GM21526 (cell line): Measurements from ENCODE around the gene PKM.

Experiments used
- ATAC-seq: cut with Tn5 transposase; IDR thresholded peaks from one replicate; pipeline ENCODE4 v1.9.1; 2021; ENCODE audit warnings: moderate library complexity; ENCODE audit not compliant: unreplicated experiment, low FRiP score

The PKM gene

GRCh38 chr15:72162569-72162968 is 68.4 kb downstream of the PKM start:
- no peak for ATAC-seq

- no peak for ATAC-seq
Observed at GRCh38 chr15:72161361-72162132, 69.4 kb downstream of the PKM start.

- ATAC-seq, result no peak
Observed at GRCh38 chr15:72160696-72161245, 70.2 kb downstream of the PKM start.

GRCh38 chr15:72156928-72157327 is 74.1 kb downstream of the PKM start:
- ATAC-seq, result no peak

GRCh38 chr15:72155635-72156616 is 75.1 kb downstream of the PKM start:
- ATAC-seq, result no peak

GRCh38 chr15:72155003-72155621 is 75.9 kb downstream of the PKM start:
- no peak for ATAC-seq

GRCh38 chr15:72154316-72154715 is 76.7 kb downstream of the PKM start:
- ATAC-seq, result no peak

GRCh38 chr15:72153269-72154000 is 77.6 kb downstream of the PKM start:
- no peak for ATAC-seq
